ENCODE measurements around the gene GTF2IRD1.

GTF2IRD1 gene

DNA sequence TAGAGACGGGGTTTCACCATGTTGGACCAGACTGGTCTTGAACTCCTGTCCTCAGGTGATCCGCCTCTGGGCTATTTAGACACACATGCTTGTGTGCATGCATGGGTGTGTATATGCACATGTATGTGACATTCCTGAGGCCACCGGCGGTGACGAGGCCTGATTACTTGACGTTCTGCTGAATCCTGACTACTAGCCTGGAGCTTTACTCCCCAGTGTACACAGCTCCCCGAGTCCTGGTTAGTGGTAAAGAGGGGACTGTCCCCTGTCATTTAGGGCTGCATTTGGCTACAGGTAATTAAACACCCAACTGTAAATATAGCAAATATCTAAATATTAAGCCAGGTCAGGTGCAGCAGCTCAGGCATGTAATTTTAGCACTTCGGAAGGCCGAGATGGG lies 14.2 kb downstream of the GTF2IRD1 start:
- TF ChIP-seq FOXP2 (optimal IDR thresholded peaks at IDR 0.05; ENCODE audit: borderline replicate concordance, extremely low read depth, extremely low read length, insufficient read depth) (no peak), POLR2AphosphoS5 (IDR thresholded peaks at IDR 0.05; ENCODE audit: low read depth, low read length) (no peak), REST (IDR thresholded peaks at IDR 0.05; ENCODE audit: insufficient read depth in 1 of 2, low read depth in 2 of 2, low read length in 2 of 2) (no peak), SIN3A (IDR thresholded peaks at IDR 0.05; ENCODE audit: borderline replicate concordance, insufficient read depth, low read length) (no peak), TAF1 (IDR thresholded peaks at IDR 0.05; ENCODE audit: borderline replicate concordance, insufficient read depth, low read length) (no peak)

DNA sequence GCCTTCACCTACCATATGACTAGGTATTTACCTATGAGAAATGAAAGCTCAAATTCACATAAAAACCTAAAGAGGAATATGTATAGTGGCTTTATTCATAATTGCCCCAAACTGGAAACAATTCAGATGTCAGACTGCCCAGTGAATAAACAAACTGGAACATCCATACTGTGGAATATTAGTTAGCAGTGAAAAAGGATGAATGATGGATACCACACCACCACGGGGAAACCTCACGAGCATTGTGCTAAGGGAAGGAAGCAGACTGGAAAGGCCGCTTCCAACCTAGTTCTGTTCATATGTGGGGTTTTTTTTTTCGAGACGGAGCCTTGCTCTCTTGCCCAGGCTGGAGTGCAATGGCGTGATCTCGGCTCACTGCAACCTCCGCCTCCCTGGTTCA lies 16.8 kb downstream of the GTF2IRD1 start:
- TF ChIP-seq REST (IDR thresholded peaks at IDR 0.05; ENCODE audit: insufficient read depth in 1 of 2, low read depth in 2 of 2, low read length in 2 of 2): no peak
- TF ChIP-seq FOXP2 (optimal IDR thresholded peaks at IDR 0.05; ENCODE audit: borderline replicate concordance, extremely low read depth, extremely low read length, insufficient read depth): no peak
- no peak for TF ChIP-seq TAF1 (IDR thresholded peaks at IDR 0.05; ENCODE audit: borderline replicate concordance, insufficient read depth, low read length)
- no peak for TF ChIP-seq POLR2AphosphoS5 (IDR thresholded peaks at IDR 0.05; ENCODE audit: low read depth, low read length)
- no peak for TF ChIP-seq SIN3A (IDR thresholded peaks at IDR 0.05; ENCODE audit: borderline replicate concordance, insufficient read depth, low read length)

DNA sequence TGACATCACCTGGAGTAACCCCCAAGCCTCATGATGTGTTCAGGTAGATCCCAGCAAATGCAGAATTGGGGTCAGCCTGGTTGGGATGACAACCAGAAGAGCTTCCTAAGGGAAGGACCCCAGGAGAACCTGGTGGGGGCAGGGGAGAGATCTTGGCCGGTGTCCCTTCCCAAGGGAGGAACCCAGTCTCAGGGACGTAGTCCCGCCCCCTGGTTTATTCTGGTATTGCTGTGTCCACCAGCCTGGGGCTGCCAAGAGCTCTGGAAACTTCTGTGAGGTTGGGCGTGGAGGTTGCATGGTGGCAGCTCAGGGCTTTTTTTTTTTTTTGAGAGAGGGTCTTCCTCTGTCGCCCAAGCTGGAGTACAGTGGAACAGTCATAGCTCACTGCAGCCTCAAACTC lies 19.4 kb downstream of the GTF2IRD1 start:
- TF ChIP-seq TAF1 (IDR thresholded peaks at IDR 0.05; ENCODE audit: borderline replicate concordance, insufficient read depth, low read length): no peak
- TF ChIP-seq FOXP2 (optimal IDR thresholded peaks at IDR 0.05; ENCODE audit: borderline replicate concordance, extremely low read depth, extremely low read length, insufficient read depth): no peak
- no peak for TF ChIP-seq REST (IDR thresholded peaks at IDR 0.05; ENCODE audit: insufficient read depth in 1 of 2, low read depth in 2 of 2, low read length in 2 of 2)
- no peak for TF ChIP-seq POLR2AphosphoS5 (IDR thresholded peaks at IDR 0.05; ENCODE audit: low read depth, low read length)
- TF ChIP-seq SIN3A (IDR thresholded peaks at IDR 0.05; ENCODE audit: borderline replicate concordance, insufficient read depth, low read length): no peak

DNA sequence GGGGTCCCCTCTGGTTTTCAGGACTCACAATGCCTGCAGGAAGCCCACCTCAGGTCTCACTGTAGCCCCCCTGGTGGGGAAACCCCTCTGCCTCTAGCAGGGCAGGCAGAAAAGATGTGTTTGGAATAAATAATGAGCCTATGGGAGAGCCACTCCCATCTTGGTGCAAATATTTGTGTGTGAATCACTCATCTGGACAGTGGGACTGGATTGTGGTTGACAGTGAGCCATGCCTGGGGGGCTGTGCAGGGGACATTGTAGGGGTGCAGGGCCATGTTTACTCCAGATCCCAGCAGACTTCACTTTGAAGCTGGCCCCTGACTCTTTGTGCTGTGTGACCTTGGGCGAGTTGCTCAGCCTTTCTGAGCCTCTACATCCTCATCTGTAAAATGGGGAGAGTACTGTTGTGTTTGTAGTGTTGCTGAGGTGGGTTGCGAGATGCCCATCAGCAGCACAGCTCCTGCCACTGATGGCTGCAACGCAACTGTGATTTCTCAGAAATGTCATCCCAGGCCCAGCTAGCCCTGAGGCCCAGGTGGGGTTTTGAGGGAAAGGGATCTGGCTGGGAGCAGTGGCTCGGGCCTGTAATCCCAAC lies 20.7 kb downstream of the GTF2IRD1 start:
- no peak for TF ChIP-seq TAF1 (IDR thresholded peaks at IDR 0.05; ENCODE audit: borderline replicate concordance, insufficient read depth, low read length)
- no peak for TF ChIP-seq FOXP2 (optimal IDR thresholded peaks at IDR 0.05; ENCODE audit: borderline replicate concordance, extremely low read depth, extremely low read length, insufficient read depth)
- no peak for TF ChIP-seq SIN3A (IDR thresholded peaks at IDR 0.05; ENCODE audit: borderline replicate concordance, insufficient read depth, low read length)
- no peak for TF ChIP-seq REST (IDR thresholded peaks at IDR 0.05; ENCODE audit: insufficient read depth in 1 of 2, low read depth in 2 of 2, low read length in 2 of 2)
- TF ChIP-seq POLR2AphosphoS5 (IDR thresholded peaks at IDR 0.05; ENCODE audit: low read depth, low read length): no peak

All from PFSK-1 (cell line).